Naive B cell (primary cell): ENCODE results near the gene C3orf85. TPM values are rescaled to one million over a fixed set of nuclear protein-coding genes. Genes with fewer than 3 reads are reported as not detected.

Experiments used
- ATAC-seq, 2 donors: fragments of 150-1000 bp; cut with Tn5 transposase; 2 replicates each; pipeline ENCODE4 v1.10.0; 2021; ENCODE audit warnings: low read depth in 2 of 2, mild to moderate bottlenecking in 2 of 2, moderate library complexity in 2 of 2
- DNase-seq: peaks from one replicate; pipeline ENCODE4 v3.0.0; 2022
- H3K27ac Mint-ChIP-seq, 6 donors: one replicate each; pipeline ENCODE4 v1.8.0; 2020 to 2022; ENCODE audit warnings: mild to moderate bottlenecking in 6 of 6, mixed read lengths in 6 of 6, moderate library complexity in 5 of 6, inconsistent platforms in 2 of 6
- H3K27me3 Mint-ChIP-seq, 3 donors: one replicate each; pipeline ENCODE4 v1.8.0; 2021 to 2022; ENCODE audit warnings: mixed read lengths in 3 of 3, mild to moderate bottlenecking in 1 of 3
- H3K36me3 Mint-ChIP-seq, 2 donors: one replicate each; pipeline ENCODE4 v1.8.0; 2020 to 2022; ENCODE audit warnings: mixed read lengths in 2 of 2, inconsistent platforms in 1 of 2, mild to moderate bottlenecking in 1 of 2
- H3K4me1 Mint-ChIP-seq, 3 donors: one replicate each; pipeline ENCODE4 v1.8.0; 2020 to 2022; ENCODE audit warnings: mixed read lengths in 3 of 3, inconsistent platforms in 1 of 3, mild to moderate bottlenecking in 1 of 3, moderate library complexity in 1 of 3
- H3K4me3 Mint-ChIP-seq, 8 donors: one replicate each; pipeline ENCODE4 v1.8.0; 2020 to 2022; ENCODE audit warnings: mild to moderate bottlenecking in 8 of 8, mixed read lengths in 8 of 8, moderate library complexity in 8 of 8, inconsistent platforms in 2 of 8
- H3K9me3 Mint-ChIP-seq, 7 donors: one replicate each; pipeline ENCODE4 v1.8.0; 2020 to 2022; ENCODE audit warnings: mixed read lengths in 7 of 7, mild to moderate bottlenecking in 5 of 7, inconsistent platforms in 2 of 7, moderate library complexity in 1 of 7
- polyA plus RNA-seq, 6 donors: library from polyadenylated mRNA; unstranded; fragments of 300-500 nt; fragmentation: Illumina TruSeq; gene quantifications; one replicate each; pipeline ENCODE4 v1.2.3, GENCODE V29; 2021; ENCODE audit warnings: low read depth in 6 of 6

The C3orf85 gene, protein sequence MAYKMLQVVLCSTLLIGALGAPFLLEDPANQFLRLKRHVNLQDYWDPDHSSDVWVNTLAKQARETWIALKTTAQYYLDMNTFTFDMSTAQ
- not detected for polyA plus RNA-seq

- ATAC-seq (no peak), DNase-seq (no peak)
- Mint-ChIP-seq H3K4me1 (no peaks in the 10 kb centered on the region), H3K27me3 (no peaks in the 10 kb centered on the region), H3K27ac (no peak within 1 kb of the TSS), H3K9me3 (peaks cover 0 to 4% (median 0%) of the 10 kb centered on the region in 7 donors), H3K36me3 (no peaks in the 10 kb centered on the region), H3K4me3 (no peak within 1 kb of the TSS)
These were observed at the start of gene C3orf85 for GRCh38 chr3:109136523-109136922. Gene C3orf85, plus strand, starts transcription at chr3:109136719. Its CDS starts 129 bp downstream, at chr3:109136848.

GRCh38 chr3:109089265-109089664 is 47.3 kb upstream of the C3orf85 start:
- no peak overlapping the region for H3K4me3 Mint-ChIP-seq
- no peaks in the 10 kb centered on the region for H3K36me3 Mint-ChIP-seq
- H3K27me3 Mint-ChIP-seq = peaks cover 0 to 8% (median 5%) of the 10 kb centered on the region in 3 donors
- H3K4me1 Mint-ChIP-seq = no peaks in the 10 kb centered on the region
- H3K27ac Mint-ChIP-seq = no peak overlapping the region
- DNase-seq = no peak
- H3K9me3 Mint-ChIP-seq = no peaks in the 10 kb centered on the region
- no peak for ATAC-seq

DNA sequence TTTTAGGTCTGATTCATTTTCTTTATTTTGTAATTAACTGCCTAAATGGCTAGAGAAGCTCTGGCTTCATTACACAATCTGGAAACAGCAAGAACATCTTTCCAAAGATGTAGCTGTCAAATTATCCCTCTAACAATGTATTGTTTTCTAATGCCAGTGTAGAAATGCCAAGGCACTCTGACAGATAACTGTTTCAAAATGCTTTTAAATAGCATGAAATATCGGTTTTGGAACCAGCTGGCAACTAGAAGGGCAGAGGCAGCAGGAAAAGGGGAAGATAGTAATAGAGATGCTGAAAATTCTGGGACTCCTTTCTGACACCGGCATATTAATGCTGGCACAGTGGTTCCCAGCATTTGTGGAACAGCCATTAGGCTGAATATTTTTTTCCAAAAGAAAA is 44.7 kb upstream of the C3orf85 start:
- H3K4me3 Mint-ChIP-seq = no peak overlapping the region
- H3K36me3 Mint-ChIP-seq = no peaks in the 10 kb centered on the region

GRCh38 chr3:109093561-109093960 is 43.0 kb upstream of the C3orf85 start:
- Mint-ChIP-seq H3K4me1 (no peaks in the 10 kb centered on the region), H3K9me3 (no peaks in the 10 kb centered on the region), H3K4me3 (no peak overlapping the region), H3K27me3 (peaks cover 0 to 4% (median 0%) of the 10 kb centered on the region in 3 donors), H3K27ac (no peak overlapping the region), H3K36me3 (no peaks in the 10 kb centered on the region)
- DNase-seq = no peak
- ATAC-seq = no peak

More for the DNA sequence above, 44.7 kb upstream of the C3orf85 start:
- ATAC-seq (no peak), DNase-seq (no peak)
- peaks cover 0 to 5% (median 0%) of the 10 kb centered on the region in 3 donors for H3K27me3 Mint-ChIP-seq
- H3K4me1 Mint-ChIP-seq = no peaks in the 10 kb centered on the region
- no peak overlapping the region for H3K27ac Mint-ChIP-seq
- H3K9me3 Mint-ChIP-seq = no peaks in the 10 kb centered on the region

DNA sequence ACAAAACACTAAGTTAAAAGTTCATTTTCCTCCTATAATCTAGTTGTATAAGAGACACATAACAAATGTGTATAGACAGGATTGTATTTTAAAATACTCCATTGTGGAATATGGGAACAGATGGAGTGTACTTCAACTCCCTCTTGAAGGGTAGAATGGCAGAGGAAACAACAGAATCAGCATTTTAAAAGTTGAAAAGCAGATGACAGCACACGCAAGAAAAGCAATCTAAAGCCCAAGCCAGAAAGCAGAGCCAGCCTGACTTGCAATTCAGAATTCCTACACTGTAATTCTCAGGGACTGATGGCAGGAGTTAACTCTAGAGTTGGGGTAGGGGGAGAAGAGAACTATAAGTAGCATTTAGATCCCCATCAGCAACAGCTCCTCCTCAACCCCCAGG is 41.4 kb upstream of the C3orf85 start:
- H3K36me3 Mint-ChIP-seq = no peaks in the 10 kb centered on the region
- H3K27ac Mint-ChIP-seq = no peak overlapping the region
- H3K4me1 Mint-ChIP-seq = no peaks in the 10 kb centered on the region
- ATAC-seq = no peak
- H3K4me3 Mint-ChIP-seq = no peak overlapping the region
- no peak for DNase-seq
- no peaks in the 10 kb centered on the region for H3K27me3 Mint-ChIP-seq
- H3K9me3 Mint-ChIP-seq = no peaks in the 10 kb centered on the region

- no peak for DNase-seq
- ATAC-seq = no peak
- Mint-ChIP-seq H3K27me3 (no peaks in the 10 kb centered on the region), H3K4me3 (no peak overlapping the region), H3K27ac (no peak overlapping the region), H3K36me3 (no peaks in the 10 kb centered on the region), H3K9me3 (no peaks in the 10 kb centered on the region), H3K4me1 (no peaks in the 10 kb centered on the region)
These were observed 38.4 kb upstream of the C3orf85 start for GRCh38 chr3:109098079-109098644.

- no peaks in the 10 kb centered on the region for H3K4me1 Mint-ChIP-seq
- ATAC-seq (no peak), DNase-seq (no peak)
- no peaks in the 10 kb centered on the region for H3K36me3 Mint-ChIP-seq
- H3K27ac Mint-ChIP-seq = no peak overlapping the region
- H3K4me3 Mint-ChIP-seq = no peak overlapping the region
- no peaks in the 10 kb centered on the region for H3K9me3 Mint-ChIP-seq
- peaks cover 0 to 8% (median 0%) of the 10 kb centered on the region in 3 donors for H3K27me3 Mint-ChIP-seq
These were observed 26.9 kb upstream of the C3orf85 start for GRCh38 chr3:109109574-109109973.

DNA sequence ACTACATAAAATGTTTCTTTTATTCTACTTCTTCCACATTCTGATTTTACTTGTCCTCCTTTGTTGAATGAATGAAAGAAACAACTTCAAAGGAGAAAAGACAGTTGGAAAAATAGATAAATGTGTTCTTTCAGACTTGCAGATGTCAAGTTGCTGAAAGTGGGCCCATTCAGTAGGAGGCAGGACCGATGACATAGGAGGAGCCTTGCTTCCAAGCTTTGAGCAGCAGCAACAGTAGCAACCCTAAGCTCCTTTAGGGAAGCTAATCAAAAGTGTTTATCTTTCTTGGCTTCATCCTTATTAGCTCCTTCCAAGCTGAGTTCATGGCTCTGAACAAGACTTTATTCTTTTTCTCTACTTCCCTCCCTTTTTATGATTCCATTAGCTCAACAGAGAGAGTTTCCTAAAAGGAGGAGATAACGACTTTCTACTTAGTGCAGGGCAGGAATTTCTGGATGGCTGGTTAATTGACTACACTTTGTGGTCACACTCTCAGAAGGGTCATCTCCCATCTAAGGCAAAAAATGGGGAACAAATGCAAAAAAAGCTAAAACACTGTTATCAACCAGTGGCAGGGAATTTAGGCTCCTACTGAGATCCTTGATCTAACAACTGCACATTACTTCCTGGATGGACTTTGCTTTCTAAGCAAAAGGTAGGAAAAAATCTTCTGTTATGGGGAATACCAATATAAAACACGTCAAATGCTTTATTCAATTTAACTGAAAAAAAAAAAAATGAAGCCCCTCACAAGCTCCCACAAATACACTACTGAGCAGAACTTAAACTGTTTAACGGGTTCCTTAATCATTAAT is 23.4 kb upstream of the C3orf85 start:
- Mint-ChIP-seq H3K27ac (no peak overlapping the region), H3K36me3 (no peaks in the 10 kb centered on the region), H3K27me3 (peaks cover 0 to 4% (median 0%) of the 10 kb centered on the region in 3 donors), H3K4me3 (no peak overlapping the region), H3K9me3 (no peaks in the 10 kb centered on the region), H3K4me1 (no peaks in the 10 kb centered on the region)
- DNase-seq (no peak), ATAC-seq (no peak)

GRCh38 chr3:109114746-109115145 is 21.8 kb upstream of the C3orf85 start:
- no peaks in the 10 kb centered on the region for H3K4me1 Mint-ChIP-seq
- no peak for ATAC-seq
- H3K9me3 Mint-ChIP-seq = no peaks in the 10 kb centered on the region
- no peak overlapping the region for H3K27ac Mint-ChIP-seq
- H3K4me3 Mint-ChIP-seq = no peak overlapping the region
- no peak for DNase-seq
- H3K36me3 Mint-ChIP-seq = no peaks in the 10 kb centered on the region
- peaks cover 0 to 4% (median 0%) of the 10 kb centered on the region in 3 donors for H3K27me3 Mint-ChIP-seq

- Mint-ChIP-seq H3K27ac (no peak overlapping the region), H3K9me3 (no peaks in the 10 kb centered on the region), H3K4me1 (no peaks in the 10 kb centered on the region), H3K36me3 (no peaks in the 10 kb centered on the region), H3K27me3 (peaks cover 0 to 4% (median 0%) of the 10 kb centered on the region in 3 donors), H3K4me3 (no peak overlapping the region)
- ATAC-seq (no peak), DNase-seq (no peak)
These were observed 21.1 kb upstream of the C3orf85 start for GRCh38 chr3:109115451-109115850.

DNA sequence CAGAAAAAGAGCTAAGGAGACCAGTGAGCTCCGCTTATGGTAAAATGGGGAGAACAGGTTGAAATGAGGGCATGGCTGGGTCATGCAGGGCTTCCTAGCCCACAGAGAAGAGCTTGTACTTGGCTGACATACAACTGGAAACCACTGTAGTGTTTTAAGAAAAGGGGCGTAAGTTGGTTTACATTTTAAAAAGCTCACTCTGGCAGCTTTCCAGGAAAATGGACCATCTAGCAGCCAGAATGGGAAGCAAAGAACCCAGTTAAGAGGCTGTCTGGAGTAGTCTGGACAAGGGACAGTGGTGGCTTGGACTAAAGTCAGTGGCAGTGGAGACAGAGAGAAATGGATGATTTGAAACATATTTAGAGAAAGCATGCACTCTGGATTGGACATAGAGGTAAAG is 20.5 kb upstream of the C3orf85 start:
- no peak overlapping the region for H3K4me3 Mint-ChIP-seq
- no peaks in the 10 kb centered on the region for H3K9me3 Mint-ChIP-seq
- no peaks in the 10 kb centered on the region for H3K4me1 Mint-ChIP-seq
- no peak for ATAC-seq
- H3K27me3 Mint-ChIP-seq = peaks cover 0 to 4% (median 0%) of the 10 kb centered on the region in 3 donors
- DNase-seq = no peak
- no peaks in the 10 kb centered on the region for H3K36me3 Mint-ChIP-seq
- no peak overlapping the region for H3K27ac Mint-ChIP-seq

DNA sequence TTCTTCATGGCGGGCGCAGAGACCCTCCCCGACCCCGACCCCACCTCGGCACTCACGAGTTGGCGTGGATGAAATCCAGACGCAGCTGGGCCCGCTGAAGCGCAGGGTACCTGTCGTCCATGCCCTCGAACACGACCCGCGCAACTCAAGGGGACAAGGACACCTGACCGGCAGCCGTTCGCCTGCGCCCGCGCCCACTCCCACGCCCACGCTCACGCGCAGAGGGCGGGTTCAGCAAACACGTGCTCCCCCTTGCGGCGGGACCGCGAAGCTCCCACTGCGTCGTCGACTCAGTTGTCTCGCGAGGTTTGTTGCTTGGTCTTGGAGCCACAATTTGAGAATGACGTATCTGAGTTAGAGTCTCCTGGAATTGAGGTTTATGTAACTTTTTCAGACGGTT is 18.6 kb upstream of the C3orf85 start, which contains the start of gene MORC1:
Gene MORC1 (minus strand): TSS at position 196 of the 400 bp plus-strand sequence. CDS start 75 bp downstream, at position 121.
- H3K4me3 Mint-ChIP-seq = no peak within 1 kb of the TSS
- H3K9me3 Mint-ChIP-seq = peaks cover 0 to 5% (median 4%) of the 10 kb centered on the region in 7 donors

DNA sequence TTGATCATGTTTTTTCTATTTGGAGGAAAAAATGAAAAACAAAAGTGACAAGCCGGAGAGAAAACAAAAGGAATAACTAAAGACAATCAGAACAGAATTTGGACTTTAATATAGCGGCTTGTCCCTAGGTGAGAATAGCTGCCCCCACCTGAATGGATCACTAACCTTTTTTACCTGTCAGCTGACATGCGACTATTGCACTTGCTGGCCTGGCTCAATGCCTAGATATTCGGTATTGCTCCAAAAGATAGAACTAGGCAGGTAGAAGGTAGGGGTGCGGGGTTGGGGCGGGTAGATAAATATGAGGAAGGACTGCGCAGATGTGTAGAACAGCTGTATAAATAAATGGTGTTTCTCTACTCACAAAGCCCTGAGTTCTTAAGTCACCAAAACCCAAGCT is 17.9 kb upstream of the C3orf85 start:
- Mint-ChIP-seq H3K9me3 (peaks cover 0 to 7% (median 4%) of the 10 kb centered on the region in 7 donors), H3K36me3 (no peaks in the 10 kb centered on the region), H3K4me1 (peaks cover 7 to 18% (median 15%) of the 10 kb centered on the region in 3 donors), H3K4me3 (no peak overlapping the region), H3K27ac (no peak overlapping the region), H3K27me3 (no peaks in the 10 kb centered on the region)
- no peak for DNase-seq
- no peak for ATAC-seq

More for the DNA sequence above, 18.6 kb upstream of the C3orf85 start, which contains the start of gene MORC1:
- Mint-ChIP-seq H3K36me3 (no peaks in the 10 kb centered on the region), H3K27me3 (no peaks in the 10 kb centered on the region), H3K4me1 (peaks cover 6 to 17% (median 14%) of the 10 kb centered on the region in 3 donors), H3K27ac (no peak within 1 kb of the TSS)
- DNase-seq = no peak
- no peak for ATAC-seq

DNA sequence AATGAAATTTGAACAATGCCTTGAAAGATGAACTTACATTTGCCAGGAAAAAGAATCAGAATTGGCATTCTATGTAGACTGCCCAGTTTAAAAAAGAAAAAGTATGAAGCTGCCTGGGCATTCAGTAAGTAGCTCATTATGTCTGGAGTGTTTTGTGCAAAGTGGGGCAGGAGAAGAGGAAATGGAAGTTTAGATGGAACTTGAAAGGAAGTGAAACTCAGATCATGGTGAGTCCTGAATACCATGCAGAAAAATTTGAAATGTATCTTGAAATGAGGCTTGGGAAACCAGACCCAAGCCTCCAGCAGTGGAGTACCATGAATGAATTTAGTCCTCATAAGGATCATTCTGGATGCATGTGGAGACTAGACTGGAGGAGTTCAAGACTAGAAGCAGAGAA is 13.8 kb upstream of the C3orf85 start:
- H3K36me3 Mint-ChIP-seq = no peaks in the 10 kb centered on the region
- H3K27ac Mint-ChIP-seq = no peak overlapping the region
- H3K4me1 Mint-ChIP-seq = peaks cover 7 to 18% (median 15%) of the 10 kb centered on the region in 3 donors
- H3K27me3 Mint-ChIP-seq = no peaks in the 10 kb centered on the region
- peak overlapping the region in 1 of 8 donors; percentile 6 for H3K4me3 Mint-ChIP-seq
- no peak for ATAC-seq
- DNase-seq = no peak
- H3K9me3 Mint-ChIP-seq = peaks cover 0 to 7% (median 4%) of the 10 kb centered on the region in 7 donors
